Measurements from ENCODE around the gene WDR75. TPM values are rescaled to one million over a fixed set of nuclear protein-coding genes. Genes with fewer than 3 reads are reported as not detected.

The WDR75 gene
- total RNA-seq, 1 experiment from 2014 or later: 70.2 TPM

- POLR2A ChIA-PET: no interaction called here
Measured at GRCh38 chr2:189487283-189488007, 46.2 kb downstream of the WDR75 start.

GRCh38 chr2:189488008-189488310 lies 46.7 kb downstream of the WDR75 start:
- Histone ChIP-seq H3K27me3 (ENCODE audit: insufficient read depth, low read length) (no peaks in the 10 kb centered on the region), H3K9me2 (ENCODE audit: insufficient read depth) (no peaks in the 10 kb centered on the region), H3K4me1 (ENCODE audit: control insufficient read depth in 1 of 2, insufficient read depth in 2 of 2, low read length in 2 of 2) (no peaks in the 10 kb centered on the region), H3K27ac (ENCODE audit: low read depth, low read length) (no peak overlapping the region), H4K20me1 (ENCODE audit: insufficient read depth) (no peaks in the 10 kb centered on the region), H3K9me3 (ENCODE audit: control insufficient read depth in 1 of 2, insufficient read depth in 1 of 2, low read depth in 1 of 2, low read length in 2 of 2) (no peaks in the 10 kb centered on the region), H3K79me2 (ENCODE audit: insufficient read depth, low read length) (no peaks in the 10 kb centered on the region), H3K4me3 (replicated peaks in 1 of 2; ENCODE audit: low read depth in 1 of 2, low read length in 2 of 2) (no peak overlapping the region), H2AFZ (ENCODE audit: low read depth, low read length, poor library complexity, severe bottlenecking) (no peak overlapping the region), H3K9ac (ENCODE audit: low read length) (no peak overlapping the region), H3K4me2 (ENCODE audit: low read length) (no peak overlapping the region), H3K36me3 (ENCODE audit: control insufficient read depth in 1 of 2, insufficient read depth in 2 of 2, low read length in 2 of 2) (no peaks in the 10 kb centered on the region)
- RAD21 ChIA-PET (ENCODE audit: low non-redundant PET in 1 of 2, low total read pairs in 2 of 2, uncharacterized antibody in 2 of 2, unreplicated experiment in 2 of 2): no interaction called here
- intact Hi-C loops (cut with micrococcal nuclease): no loop called here
- CTCF ChIA-PET: no interaction called here
- DNase-seq (ENCODE audit: low read depth, low spot score): no peak
- POLR2A ChIA-PET: no interaction called here
- no peak for ATAC-seq
- no TSS peak for BruUV-seq (replicated peaks)
- TF ChIP-seq YY1 (IDR thresholded peaks at IDR 0.05; ENCODE audit: extremely low read depth, insufficient replicate concordance, low read depth, low read length) (no peak), EZH2 (IDR thresholded peaks at IDR 0.05) (no peak), RAD21 (IDR thresholded peaks at IDR 0.05; ENCODE audit: low read depth) (no peak), FOSL1 (IDR thresholded peaks at IDR 0.05; ENCODE audit: low read depth) (no peak), JUND (IDR thresholded peaks at IDR 0.05) (no peak), TCF7L2 (IDR thresholded peaks at IDR 0.05; ENCODE audit: borderline replicate concordance, extremely low read depth, insufficient read depth, insufficient read length) (no peak), CTCF (IDR thresholded peaks at IDR 0.05 in 2 of 3, conservative IDR thresholded peaks at IDR 0.05 in 1 of 3; ENCODE audit: borderline replicate concordance in 1 of 3, insufficient read depth in 1 of 3, low read depth in 2 of 3, low read length in 2 of 3) (no peak), ZFX (IDR thresholded peaks at IDR 0.05) (no peak), ZBTB33 (IDR thresholded peaks at IDR 0.05; ENCODE audit: extremely low read depth, insufficient replicate concordance, low read length) (no peak), MAX (IDR thresholded peaks at IDR 0.05) (no peak), ELF1 (IDR thresholded peaks at IDR 0.05; ENCODE audit: borderline replicate concordance, low read depth) (no peak), SP1 (IDR thresholded peaks at IDR 0.05; ENCODE audit: low read depth) (no peak), POLR2A (IDR thresholded peaks at IDR 0.05; ENCODE audit: borderline replicate concordance, extremely low read depth, insufficient read depth, insufficient read length) (no peak), ZNF274 (IDR thresholded peaks at IDR 0.05; ENCODE audit: low read depth, low read length) (no peak), CEBPB (IDR thresholded peaks at IDR 0.05; ENCODE audit: low read depth) (no peak), ATF3 (IDR thresholded peaks at IDR 0.05) (no peak), SIN3A (IDR thresholded peaks at IDR 0.05; ENCODE audit: low read depth) (no peak)

More at GRCh38 chr2:189487283-189488007, 46.2 kb downstream of the WDR75 start:
- TF ChIP-seq EGR1 (IDR thresholded peaks at IDR 0.05; ENCODE audit: low read depth): no peak
- Histone ChIP-seq H3K79me2 (ENCODE audit: insufficient read depth, low read length) (no peaks in the 10 kb centered on the region), H3K4me1 (ENCODE audit: control insufficient read depth in 1 of 2, insufficient read depth in 2 of 2, low read length in 2 of 2) (no peaks in the 10 kb centered on the region), H3K9me3 (ENCODE audit: control insufficient read depth in 1 of 2, insufficient read depth in 1 of 2, low read depth in 1 of 2, low read length in 2 of 2) (no peaks in the 10 kb centered on the region), H3K9ac (ENCODE audit: low read length) (no peak overlapping the region), H4K20me1 (ENCODE audit: insufficient read depth) (no peaks in the 10 kb centered on the region), H3K36me3 (ENCODE audit: control insufficient read depth in 1 of 2, insufficient read depth in 2 of 2, low read length in 2 of 2) (no peaks in the 10 kb centered on the region), H2AFZ (ENCODE audit: low read depth, low read length, poor library complexity, severe bottlenecking) (no peak overlapping the region), H3K27me3 (ENCODE audit: insufficient read depth, low read length) (no peaks in the 10 kb centered on the region), H3K4me2 (ENCODE audit: low read length) (no peak overlapping the region), H3K4me3 (replicated peaks in 1 of 2; ENCODE audit: low read depth in 1 of 2, low read length in 2 of 2) (no peak overlapping the region), H3K27ac (ENCODE audit: low read depth, low read length) (no peak overlapping the region), H3K9me2 (ENCODE audit: insufficient read depth) (no peaks in the 10 kb centered on the region)
- CTCF ChIA-PET: no interaction called here
- ATAC-seq (no peak), DNase-seq (ENCODE audit: low read depth, low spot score) (no peak)
- no TSS peak for BruUV-seq (replicated peaks)
- RAD21 ChIA-PET (ENCODE audit: low non-redundant PET in 1 of 2, low total read pairs in 2 of 2, uncharacterized antibody in 2 of 2, unreplicated experiment in 2 of 2): no interaction called here
- intact Hi-C loops (cut with micrococcal nuclease): no loop called here
